Lung (tissue), 12 donors: ENCODE data around the gene GPR139. TPM values are rescaled to one million over a fixed set of nuclear protein-coding genes. Genes with fewer than 3 reads are reported as not detected.
A peak's percentile ranks its signal among the peaks of the same experiment; 100 is the strongest.

Source experiments
- ATAC-seq: fragments of 200-7000 bp; cut with Tn5 transposase; one replicate; pipeline ENCODE4 v1.9.1; 2020; ENCODE audit warnings: moderate number of reproducible peaks; ENCODE audit not compliant: insufficient read depth, low FRiP score
- DNase-seq, 3 donors: peaks; one replicate each; pipeline ENCODE4 v3.0.0-alpha.2; 2013 to 2017
- H3K27ac ChIP-seq, 2 donors: one replicate each; pipeline ENCODE4 v1.5.1; 2013; ENCODE audit warnings: mild to moderate bottlenecking in 2 of 2, moderate library complexity in 2 of 2, control low read depth in 1 of 2, inconsistent platforms in 1 of 2, low read depth in 1 of 2, low read length in 1 of 2
- H3K27me3 ChIP-seq, 3 donors: one replicate each; pipeline ENCODE4 v1.5.1; 2013; ENCODE audit warnings: low read length in 2 of 3; ENCODE audit not compliant: control insufficient read depth in 3 of 3, insufficient read depth in 3 of 3
- H3K36me3 ChIP-seq, 4 donors: one replicate each; pipeline ENCODE4 v1.5.1; 2013; ENCODE audit warnings: low read length in 4 of 4, mild to moderate bottlenecking in 1 of 4, moderate library complexity in 1 of 4; ENCODE audit not compliant: control insufficient read depth in 4 of 4, insufficient read depth in 4 of 4
- H3K4me1 ChIP-seq, 5 donors: one replicate each; pipeline ENCODE4 v1.5.1; 2013; ENCODE audit warnings: low read length in 5 of 5, mild to moderate bottlenecking in 2 of 5, moderate library complexity in 1 of 5; ENCODE audit not compliant: control insufficient read depth in 5 of 5, insufficient read depth in 5 of 5
- H3K4me3 ChIP-seq: one replicate; pipeline ENCODE4 v1.5.1; 2013; ENCODE audit warnings: mild to moderate bottlenecking, control low read depth, moderate library complexity
- H3K9ac ChIP-seq, 2 donors: one replicate each; pipeline ENCODE4 v1.5.1; 2013; ENCODE audit warnings: low read length in 2 of 2, control low read depth in 1 of 2; ENCODE audit not compliant: insufficient read depth in 1 of 2
- H3K9me3 ChIP-seq, 4 donors: one replicate each; pipeline ENCODE4 v1.5.1; 2013; ENCODE audit warnings: low read length in 3 of 4, mild to moderate bottlenecking in 1 of 4, moderate library complexity in 1 of 4; ENCODE audit not compliant: control insufficient read depth in 4 of 4, insufficient read depth in 3 of 4
- CTCF ChIP-seq: IDR thresholded peaks from 2 replicates; pipeline ENCODE4 v1.5.1; 2012; ENCODE audit warnings: mild to moderate bottlenecking; ENCODE audit errors: control extremely low read depth, extremely low read depth
- WGBS, 2 donors: extraction: QIAGEN DNeasy Blood & Tissue Kit; methylation state at CpG; one replicate each; pipeline ENCODE4 v1.1.7; 2013; 5-methylcytosine and 5-hydroxymethylcytosine counted together
- polyA plus RNA-seq, 2 donors: library from polyadenylated mRNA; stranded (reverse); fragments of 200-250 nt; gene quantifications; one replicate each; pipeline ENCODE4 v1.2.1, GENCODE V29; 2013
- total RNA-seq, 2 donors: library from RNA; depleted of rRNA in 1 of 2; stranded (reverse); fragments of >200 nt in 1 of 2; gene quantifications; one replicate each; pipeline ENCODE4 v1.2.1, GENCODE V29; 2014 to 2021
- donor health status: control.
- donor health status: control.
- donor health status: Bipolar disorder and iron deficiency.
- donor health status: healthy.
- donor health status: DM: yes; HTN: yes; CAD: no.

GPR139 gene
- total and polyA plus RNA-seq, 4 donors: not detected

- no peak for DNase-seq
Measured at GRCh38 chr16:20001856-20002707, 71.6 kb downstream of the GPR139 start.

GRCh38 chr16:19997734-19998133, 76.0 kb downstream of the GPR139 start:
- no peak overlapping the region for H3K27ac ChIP-seq
- H3K9ac ChIP-seq: no peak overlapping the region
- H3K36me3 ChIP-seq: no peaks in the 10 kb centered on the region
- ATAC-seq: no peak
- H3K27me3 ChIP-seq: no peaks in the 10 kb centered on the region
- peaks cover 0 to 20% (median 3%) of the 10 kb centered on the region in 5 donors for H3K4me1 ChIP-seq
- WGBS, 2 donors: 64 to 70% methylated on average over 4 of the region's 4 CpGs
- no peak overlapping the region for H3K4me3 ChIP-seq
- no peak for DNase-seq
- H3K9me3 ChIP-seq: peaks cover 0 to 5% (median under 1%) of the 10 kb centered on the region in 4 donors
- no peak for TF ChIP-seq CTCF

More at GRCh38 chr16:20001856-20002707, 71.6 kb downstream of the GPR139 start:
- Histone ChIP-seq H3K9me3 (peaks cover 0 to 7% (median 3%) of the 10 kb centered on the region in 4 donors), H3K4me1 (peaks cover 0 to 11% (median 0%) of the 10 kb centered on the region in 5 donors), H3K27me3 (no peaks in the 10 kb centered on the region), H3K27ac (no peak overlapping the region), H3K4me3 (no peak overlapping the region), H3K36me3 (no peaks in the 10 kb centered on the region), H3K9ac (no peak overlapping the region)
- TF ChIP-seq CTCF: no peak
- no peak for ATAC-seq
- 77 to 82% methylated on average over 16 of the region's 16 CpGs for WGBS, 2 donors

DNA sequence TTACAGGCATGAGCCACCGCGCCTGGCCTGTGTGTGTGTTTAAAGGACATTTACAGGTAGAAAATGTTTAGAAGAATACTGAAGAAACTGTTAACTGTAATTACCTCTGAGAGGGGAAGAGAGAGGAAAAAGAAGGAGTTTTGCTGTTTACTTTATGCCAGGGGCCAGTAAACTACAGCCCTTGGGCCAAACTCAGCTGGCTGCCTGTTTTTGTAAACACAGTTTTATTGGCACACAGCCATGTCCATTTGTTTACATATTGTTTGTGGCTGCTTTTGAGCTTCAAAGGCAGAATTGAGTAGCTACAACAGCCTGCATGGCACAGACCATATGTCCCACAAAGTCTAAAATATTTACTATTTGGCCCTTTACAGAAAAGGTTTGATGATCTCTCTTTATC, 76.4 kb downstream of the GPR139 start:
- Histone ChIP-seq H3K4me1 (peaks cover 0 to 20% (median 3%) of the 10 kb centered on the region in 5 donors), H3K9ac (no peak overlapping the region), H3K4me3 (no peak overlapping the region), H3K9me3 (peaks cover 0 to 3% (median 0%) of the 10 kb centered on the region in 4 donors), H3K27me3 (no peaks in the 10 kb centered on the region), H3K36me3 (no peaks in the 10 kb centered on the region), H3K27ac (no peak overlapping the region)
- 83 to 92% methylated on average over 2 of the region's 2 CpGs for WGBS, 2 donors
- no peak for TF ChIP-seq CTCF
- ATAC-seq (no peak), DNase-seq (peak; percentile 73 to 93 (median 90))
